GM18867 (cell line): ENCODE data around the gene GID8.
A peak's percentile ranks its signal among the peaks of the same experiment; 100 is the strongest.
"Not testable (repeated sequence)": the region's sequence is repeated elsewhere in the genome, so short reads cannot be mapped to it uniquely, and the experiment has no call there.

Source experiments
- ATAC-seq: cut with Tn5 transposase; IDR thresholded peaks from one replicate; pipeline ENCODE4 v1.9.1; 2021; ENCODE audit warnings: mild to moderate bottlenecking, moderate library complexity; ENCODE audit not compliant: unreplicated experiment

Gene GID8

DNA sequence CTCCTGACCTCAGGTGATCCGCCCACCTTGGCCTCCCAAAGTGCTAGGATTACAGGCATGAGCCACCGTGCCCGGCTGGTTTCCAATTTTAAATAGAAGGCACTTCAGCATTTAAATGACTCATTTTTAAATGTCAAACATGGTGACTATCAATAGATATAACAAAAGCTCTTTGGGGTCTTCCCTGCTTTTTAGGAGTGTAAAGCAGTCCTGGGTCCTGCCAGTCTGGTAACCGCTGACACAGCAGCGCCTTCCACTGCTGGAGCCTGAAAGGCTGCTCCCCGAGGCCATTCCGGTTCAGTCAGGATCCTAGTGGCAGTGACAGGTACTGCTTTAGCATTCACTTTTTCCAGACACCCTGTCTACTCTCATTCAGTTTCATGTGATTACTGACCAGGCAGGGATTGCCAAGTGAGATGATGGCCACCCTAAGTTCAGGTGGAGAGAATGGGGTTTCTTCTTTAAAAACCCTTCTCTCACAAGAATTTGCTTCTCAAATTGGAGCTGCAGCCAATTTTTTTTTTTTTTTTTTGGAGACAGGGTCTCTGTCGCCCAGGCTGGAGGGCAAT, 16.7 kb upstream of the GID8 start:
- no peak for ATAC-seq

DNA sequence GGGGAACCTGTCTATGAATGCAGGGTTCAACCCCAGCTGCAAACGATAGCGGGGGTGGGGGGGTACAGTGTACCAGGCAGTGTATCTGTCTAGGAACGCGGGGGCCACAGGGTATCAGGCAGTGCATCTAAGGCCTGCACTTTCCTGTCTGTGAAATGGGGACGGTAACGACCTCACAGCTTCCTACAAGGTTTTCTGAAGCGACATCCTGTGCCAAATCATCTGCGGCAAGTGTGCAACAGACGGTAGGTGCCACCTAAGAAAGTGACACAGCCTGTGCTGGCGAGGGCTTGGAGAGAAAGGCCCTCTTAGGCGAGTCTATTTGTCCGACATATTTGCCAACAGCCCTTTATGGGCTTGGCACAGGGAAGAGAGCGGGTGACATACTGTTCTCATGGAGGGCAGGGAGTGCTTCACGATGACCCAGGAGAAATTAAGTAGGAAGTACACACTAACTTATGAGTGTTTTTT, 15.5 kb upstream of the GID8 start:
- no peak for ATAC-seq

DNA sequence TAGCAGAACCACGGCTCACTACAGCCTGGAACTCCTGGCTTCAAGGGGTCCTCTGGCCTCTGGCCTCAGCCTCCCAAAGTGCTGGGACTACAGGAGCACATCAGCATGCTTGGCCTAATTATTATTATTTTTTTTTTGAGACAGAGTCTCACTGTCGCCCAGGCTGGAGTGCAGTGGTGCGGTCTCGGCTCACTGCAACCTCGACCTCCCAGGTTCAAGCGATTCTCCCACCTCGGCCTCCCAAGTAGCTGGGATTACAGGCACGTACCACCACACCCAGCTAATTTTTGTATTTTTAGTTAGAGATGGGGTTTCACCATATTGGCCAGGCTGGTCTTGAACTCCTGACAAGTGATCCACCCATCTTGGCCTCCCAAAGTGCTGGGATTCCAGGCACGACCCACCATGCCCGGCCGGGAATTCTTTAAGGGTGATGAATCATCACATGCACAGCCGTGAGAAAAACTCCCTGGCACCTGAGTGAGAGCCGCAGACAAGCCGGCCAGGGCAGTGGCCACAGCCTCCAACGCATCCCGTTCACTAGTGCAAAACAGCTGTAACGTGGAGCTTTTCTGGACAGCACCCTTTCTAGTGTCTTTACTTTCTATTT, 14.8 kb upstream of the GID8 start:
- not testable (repeated sequence) for ATAC-seq

DNA sequence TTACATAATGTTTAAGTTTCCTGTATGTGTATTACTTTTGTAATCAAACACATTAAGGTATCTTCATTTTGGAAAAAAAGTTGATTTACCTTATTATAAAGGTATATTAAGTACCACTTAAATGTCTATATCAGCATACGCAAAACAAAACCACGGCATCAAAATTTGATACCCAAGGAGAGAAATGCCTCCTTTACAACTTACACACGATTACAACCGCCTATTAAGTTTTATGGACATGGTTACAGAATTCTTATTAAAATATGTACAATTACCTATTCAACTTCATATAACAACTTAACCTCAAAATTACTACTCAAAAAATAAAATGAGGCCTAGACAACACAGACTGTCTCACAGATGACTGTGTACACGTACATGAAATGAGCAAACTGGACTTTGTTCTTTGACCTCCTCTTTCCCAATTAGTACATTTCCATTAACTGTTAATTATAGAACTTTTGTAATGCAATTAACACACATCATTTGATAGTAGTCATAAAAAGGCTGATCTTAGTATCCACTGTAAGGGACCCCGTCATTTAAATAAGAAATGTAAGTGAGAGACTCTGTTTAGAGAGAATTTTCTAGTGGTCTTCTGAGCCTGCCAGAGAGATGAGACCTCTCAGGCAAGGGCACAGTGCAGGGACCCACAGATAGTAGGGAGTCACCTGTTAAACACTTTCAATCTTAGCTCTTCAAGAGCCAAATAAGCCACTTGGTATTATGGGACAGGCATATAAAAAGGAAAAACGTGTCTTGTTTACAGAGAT, 14.1 kb upstream of the GID8 start:
- no peak for ATAC-seq

DNA sequence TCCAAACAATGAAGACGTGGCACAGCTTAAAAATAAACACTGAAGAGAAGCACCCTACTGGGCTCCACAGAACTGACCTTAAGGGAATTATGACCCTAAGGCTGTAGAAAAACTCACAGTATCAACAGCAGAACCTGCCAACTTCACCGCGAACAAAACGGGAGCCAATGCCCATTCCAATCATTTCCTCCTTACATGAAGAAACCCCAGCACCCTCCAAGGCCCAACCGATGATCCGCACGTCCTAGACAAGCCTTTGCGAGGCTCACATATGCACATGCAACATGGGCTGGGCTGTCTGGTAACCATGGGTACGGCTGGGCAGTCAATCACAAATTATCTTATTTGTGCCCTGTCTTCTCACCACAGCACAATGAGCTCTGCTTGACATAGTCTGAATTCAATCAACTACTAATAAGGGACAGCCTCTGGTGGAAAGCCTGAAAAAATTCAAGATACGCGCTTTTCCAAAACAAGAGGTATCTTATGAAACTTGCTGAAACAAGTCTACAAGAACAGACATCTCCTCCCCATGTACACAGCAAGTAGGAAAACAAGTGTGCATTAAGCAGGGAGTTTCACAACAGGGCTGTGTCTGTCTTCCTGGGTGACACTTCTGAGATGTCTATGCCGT, 13.4 kb upstream of the GID8 start:
- no peak for ATAC-seq

DNA sequence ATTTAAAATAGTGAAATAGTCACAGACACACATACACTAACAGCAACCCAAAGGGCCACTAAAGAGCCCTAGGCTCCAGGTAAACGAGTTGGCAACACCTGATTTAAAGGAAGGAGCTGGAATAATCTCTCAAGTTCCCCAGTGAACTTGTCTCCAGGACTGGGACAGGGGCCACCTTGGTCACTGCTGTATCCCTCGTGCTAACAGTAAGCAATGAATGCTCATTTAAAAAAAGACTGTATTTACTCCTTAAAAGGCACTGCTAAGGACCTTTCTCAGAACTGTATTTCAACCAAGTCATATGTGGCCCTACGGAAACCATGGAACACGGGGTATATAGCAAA, 12.9 kb upstream of the GID8 start:
- ATAC-seq = no peak

DNA sequence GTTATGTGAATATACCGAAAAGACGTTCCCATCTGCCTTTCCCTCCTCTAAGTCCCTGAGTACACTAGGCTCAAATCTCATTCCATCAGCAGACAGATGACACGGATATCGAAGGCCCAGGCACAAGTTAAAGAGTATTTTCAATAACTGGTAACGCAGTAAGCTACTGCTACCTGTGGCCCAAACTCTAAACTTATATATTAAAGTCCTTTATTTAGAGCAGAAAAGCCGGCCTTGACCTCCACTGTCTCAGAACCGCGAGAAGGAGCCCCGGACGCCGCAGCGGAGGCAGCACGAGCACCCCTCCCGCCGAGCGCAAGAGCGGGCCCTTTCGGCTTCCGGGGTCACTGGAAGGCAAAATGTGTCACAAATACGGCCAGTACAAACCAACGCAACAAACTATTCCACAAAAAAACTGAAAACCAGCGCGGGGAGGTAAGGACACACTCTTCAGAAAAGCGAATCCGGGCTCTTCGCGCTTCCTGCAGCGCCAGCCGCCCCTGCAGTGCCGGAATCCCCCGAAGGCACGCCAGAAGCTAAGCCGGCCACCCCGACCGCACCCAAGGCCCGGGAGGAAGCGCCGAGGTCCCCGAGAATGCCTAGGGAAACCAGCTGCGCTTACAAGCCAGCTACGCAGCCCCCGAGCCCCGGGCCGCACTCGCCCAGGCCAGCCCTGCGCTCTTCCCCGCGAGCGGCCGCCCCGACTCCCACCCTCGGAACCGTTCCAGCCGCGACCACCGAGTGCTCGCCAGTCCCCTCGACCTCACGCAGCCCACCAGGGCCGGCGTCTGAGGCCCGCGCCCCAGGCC, 12.3 kb upstream of the GID8 start:
- ATAC-seq = no peak

DNA sequence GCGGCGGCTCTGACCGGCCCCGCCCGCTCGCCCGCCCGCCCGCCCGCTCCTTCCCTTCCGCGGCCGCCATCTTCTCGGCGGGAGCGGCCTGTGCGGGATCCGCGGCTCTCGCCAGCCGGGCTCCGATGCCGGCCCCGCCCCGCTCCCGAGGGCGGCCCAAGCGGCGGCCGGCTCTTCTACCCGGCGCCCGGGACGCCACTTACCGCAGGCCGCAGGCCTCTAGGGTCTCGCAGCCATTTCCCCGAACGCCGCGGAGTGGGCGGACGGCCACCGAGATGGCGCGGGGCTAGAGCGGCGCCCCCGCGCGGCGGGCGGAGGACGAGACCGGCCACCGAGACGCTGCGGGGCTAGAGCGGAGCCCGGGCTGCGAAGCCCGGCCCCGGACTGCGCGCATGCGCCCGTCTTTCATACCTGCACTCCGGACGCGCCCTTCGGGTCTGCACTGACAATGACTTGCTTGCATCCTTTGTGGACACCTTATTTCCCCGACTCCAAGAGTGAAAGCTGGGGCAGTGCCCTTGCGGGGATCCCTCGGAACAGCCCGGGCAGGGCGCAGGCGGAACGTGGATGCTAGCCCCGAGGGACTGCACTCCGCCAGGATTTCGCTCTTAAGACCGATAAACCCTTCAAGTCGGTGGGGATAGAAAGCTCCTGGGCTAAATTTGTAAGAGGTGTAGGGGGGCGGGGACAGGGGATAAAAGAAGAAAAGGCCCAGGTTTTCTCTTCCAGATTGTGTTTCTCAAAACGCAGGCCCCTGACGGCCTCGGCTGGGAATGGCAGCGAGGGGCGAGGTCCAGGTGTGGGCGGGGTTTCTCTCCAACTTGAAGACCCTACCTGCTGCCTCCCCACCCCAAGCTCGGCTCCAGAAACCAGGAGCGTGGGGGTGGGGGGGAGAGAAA, 11.5 kb upstream of the GID8 start, which contains the start of gene DIDO1:
DIDO1 (minus strand) TSS at position 277 of the 899 bp plus-strand sequence.
- peak; percentile 79 for ATAC-seq

DNA sequence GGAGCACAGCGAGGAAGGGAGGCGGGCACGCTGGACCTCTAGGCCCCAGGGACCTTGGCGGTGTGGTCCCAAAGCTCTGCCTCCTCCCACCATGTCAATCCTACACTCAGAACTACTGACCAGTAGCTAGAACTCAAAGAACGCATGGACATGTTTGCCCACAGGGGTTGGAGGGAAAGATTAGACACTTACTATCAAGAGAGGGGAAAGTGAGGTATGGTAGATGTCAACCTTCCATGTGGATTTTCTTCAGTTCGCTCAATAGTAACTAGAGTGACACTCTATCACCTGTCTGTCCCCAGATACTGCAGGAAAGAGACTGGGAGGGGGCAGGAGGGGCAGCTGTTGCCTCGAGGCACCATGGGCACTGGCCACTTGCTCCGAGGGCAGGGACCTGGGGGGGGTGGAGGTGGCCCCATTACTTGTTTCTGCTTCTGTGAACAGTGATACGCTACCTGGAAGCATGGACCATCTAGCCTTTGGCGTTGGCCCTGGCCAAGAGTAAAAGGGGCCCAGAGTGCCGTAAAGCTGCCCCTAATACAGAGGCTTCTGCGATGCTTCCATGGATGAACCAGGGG, 10.7 kb upstream of the GID8 start:
- ATAC-seq = no peak

DNA sequence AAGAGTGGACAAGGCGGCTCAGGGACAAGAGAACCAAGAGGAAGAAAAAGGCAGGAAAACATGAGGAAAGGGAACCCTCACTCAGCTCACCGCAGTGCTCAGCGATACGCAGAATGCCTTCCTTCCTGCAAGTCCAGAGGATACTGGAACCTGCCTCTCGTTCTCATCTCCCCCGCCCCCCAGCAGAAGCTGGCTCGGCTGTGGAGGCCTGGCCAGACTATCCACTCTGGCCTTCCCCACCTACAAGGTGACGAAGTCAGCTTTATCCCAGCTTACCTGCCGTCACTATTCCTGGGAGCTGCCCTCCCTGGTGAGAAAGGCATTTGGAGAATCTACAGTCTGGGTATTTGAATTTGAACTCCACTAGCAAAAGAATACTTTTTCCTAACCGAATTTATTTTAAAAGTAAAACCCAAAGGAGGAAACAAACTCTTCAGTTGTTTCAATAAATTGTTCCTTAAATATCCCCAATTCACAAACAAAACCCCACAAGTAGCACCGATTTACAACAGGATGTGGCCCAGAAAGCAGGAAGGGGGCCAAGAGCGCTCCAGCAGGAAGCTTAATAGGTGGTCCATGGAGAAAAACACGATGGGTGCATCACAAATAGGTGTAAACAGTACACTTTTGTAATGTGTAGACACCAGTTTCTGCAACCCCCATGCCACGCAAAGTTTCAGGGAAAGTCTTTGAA, 9.6 kb upstream of the GID8 start:
- ATAC-seq = no peak

DNA sequence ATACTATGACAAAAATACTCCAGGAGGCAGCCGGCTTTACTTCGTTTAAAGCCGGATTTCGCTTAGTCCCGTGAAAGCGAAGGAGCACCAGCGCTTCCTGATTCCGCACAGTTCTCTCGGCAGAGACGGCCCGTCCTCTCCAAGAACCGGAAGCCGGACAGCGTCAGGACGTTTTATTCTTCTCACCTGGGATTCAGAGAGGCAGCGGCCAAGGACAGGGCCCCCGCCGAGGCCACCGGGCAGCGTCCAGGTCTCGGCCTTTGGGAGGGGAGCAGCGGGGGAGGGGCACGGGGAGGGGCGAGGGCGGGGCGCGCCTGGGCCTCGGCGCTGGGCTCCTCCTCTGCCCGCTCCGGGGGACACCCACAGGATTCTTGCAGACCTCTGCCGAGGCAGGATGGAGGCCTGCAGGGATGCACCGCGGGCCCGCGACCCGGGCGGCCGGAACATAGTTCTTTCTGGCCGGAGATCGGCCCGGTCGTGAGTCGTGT, 8.9 kb upstream of the GID8 start:
- ATAC-seq = no peak

DNA sequence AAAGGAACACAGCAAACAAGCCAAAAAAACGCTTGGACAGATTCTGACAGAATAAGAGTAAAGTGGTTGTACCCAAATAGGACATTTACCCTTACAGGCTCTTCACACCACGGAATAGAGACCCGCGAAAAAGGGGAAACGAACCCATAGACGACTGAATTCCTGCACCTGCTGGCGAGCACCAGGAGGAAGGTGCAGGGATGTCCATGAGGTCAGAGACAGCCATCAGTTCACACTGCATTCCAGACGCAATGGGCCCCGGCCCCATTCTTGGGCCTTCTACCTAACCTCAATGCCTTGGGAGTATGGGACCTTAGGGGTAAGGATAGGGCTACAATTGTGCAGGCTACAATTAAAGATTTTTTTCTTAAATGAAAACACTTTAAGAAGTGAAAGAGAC, 6.5 kb upstream of the GID8 start:
- no peak for ATAC-seq

DNA sequence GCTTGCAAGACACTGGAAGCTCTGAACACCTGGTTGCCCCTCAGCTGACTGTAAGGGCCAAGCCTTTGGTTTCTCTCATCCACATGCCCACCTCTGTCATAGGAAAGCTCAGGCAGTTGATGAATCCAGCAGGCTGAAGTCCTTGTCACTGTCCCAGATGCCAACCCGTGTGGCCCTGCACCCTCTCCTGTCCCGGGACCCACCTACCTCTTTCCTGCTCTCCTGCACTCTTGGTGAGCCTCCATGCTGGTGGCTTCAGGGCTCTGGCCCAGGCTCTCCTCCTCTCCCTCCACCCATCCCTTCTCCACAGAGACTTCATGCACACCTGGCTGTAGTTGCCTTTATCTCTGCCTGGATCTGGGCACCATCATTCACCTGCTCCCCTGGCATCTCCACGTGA, 4.0 kb upstream of the GID8 start:
- no peak for ATAC-seq

DNA sequence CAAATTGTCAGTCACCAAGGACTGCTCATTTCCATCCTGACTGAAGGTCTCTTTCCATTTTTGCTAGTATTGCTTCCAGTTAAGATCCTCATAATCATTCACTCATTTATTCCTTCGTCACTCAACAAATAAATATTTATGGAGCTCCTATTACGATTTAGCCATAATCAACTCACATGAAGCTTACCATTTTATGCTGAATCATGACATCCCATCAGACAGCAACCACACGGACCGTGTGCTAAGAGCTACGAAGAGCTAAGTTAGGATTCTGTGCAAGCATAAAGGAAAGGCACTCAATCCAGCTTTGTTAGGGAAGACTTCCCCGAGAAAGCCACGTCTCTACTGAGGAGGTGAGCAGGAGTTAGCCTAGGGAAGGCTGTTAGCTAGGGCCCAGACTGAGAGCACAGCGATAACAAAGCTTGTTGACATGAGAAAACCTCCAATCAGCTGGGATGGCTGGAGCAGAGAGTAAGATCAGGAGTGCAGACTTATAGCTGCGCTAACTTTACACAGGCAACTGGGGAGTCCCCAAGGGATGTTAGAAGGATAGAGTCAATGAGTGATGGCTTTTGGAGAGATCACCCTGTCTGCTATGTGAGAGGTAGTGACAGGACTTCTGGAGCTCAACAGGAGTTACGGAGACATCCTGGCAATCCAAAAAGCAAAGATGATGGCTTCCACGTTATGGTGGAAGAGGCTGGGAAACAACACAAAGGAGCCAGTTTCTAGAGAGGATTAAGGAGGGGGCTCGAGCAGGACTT, 2.6 kb upstream of the GID8 start:
- ATAC-seq = no peak

DNA sequence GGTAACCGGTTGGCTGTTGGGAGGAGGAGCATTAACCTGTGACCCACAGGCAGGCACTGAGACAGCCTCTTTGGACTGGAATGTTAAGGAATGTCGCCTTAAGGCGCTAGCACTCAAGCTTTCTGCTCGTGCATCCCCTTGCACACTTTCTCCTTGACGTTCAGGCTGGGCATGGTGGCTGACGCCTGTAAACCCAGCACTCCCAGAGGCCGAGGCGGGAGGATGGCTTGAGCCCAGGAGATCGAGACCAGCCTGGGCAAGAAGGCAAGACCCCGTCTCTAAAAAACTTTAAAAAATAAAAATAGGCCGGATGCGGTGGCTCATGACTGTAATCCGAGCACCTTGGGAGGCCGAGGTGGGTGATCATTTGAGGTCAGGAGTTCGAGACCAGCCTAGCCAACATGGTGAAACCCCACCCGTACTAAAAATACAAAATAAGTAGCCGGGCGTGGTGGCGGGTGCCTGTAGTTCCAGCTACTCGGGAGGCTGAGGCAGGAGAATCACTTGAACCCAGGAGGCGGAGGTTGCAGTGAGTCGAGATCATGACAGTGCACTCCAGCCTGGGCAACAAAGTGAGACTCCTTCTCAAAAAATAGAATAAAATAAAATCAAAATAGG, 1.9 kb upstream of the GID8 start:
- ATAC-seq = no peak

DNA sequence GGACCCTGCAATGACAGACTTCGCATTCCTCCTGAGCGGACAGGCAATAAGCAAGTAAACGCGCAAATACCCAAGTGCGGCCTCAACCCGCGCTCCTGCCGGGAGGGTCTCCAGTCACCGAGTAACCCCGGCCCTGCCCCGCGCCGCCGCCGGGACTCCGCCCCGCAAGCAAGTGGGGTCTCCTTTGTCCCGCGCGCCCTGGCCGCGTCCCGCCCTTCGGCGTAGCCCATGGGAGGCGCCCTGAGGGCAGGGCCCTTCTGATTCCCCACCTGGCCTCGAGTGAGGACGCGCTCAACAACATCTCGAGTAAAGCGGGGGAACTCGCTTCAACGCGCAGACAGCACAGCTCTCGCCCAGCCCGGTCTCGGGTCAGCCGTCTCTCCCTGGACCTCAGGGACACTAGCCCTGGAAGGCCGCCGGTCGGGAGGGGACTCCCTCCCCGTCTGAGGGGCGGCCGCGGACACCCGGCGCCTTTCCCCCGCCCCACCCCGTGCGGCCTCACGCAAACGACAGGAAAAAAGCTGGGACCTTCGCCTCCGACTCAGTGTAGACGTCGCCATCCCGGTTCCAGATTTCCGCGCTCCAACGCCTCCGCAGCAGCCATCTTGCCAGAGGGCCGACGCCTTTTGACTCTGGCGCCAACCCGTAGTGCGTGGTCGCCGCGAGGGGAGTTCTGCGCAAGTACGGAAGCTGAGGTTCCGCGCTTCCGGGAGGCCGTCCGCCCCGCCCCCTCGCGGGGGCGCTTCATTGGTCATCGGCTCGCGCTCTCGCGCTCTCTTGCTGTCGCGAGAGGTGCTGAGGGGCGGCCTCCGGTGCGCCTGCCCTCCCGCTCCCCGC, 461 bp upstream of the GID8 start:
- ATAC-seq = peak; percentile 80

DNA sequence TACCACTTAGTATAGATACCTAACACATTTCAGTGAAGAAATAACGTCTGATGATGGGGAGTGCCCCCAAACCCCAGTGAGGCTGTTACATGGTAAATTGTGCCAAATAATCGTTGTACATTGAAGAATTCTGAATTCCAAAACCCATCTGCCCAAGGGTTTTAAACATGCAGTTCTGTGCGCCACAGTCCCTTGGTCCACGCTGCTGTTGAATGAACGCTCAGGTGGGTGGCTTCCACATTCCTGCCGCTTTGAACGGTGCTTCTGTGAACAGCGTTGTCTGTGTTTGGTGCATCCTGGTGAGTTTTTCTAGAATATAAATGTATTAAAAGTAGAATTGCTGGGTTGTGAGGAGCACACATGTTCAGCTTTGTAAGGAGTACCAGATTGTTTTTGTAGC, 2.9 kb downstream of the GID8 start:
- ATAC-seq = no peak
